Panc1 (cell line): ENCODE data around the gene BTBD18. TPM values are rescaled to one million over a fixed set of nuclear protein-coding genes. Genes with fewer than 3 reads are reported as not detected.

Source experiments
- ATAC-seq: fragments of 200-7000 bp; cut with Tn5 transposase; 2 replicates; pipeline ENCODE4 v1.9.1; 2020; ENCODE audit warnings: mild to moderate bottlenecking, moderate library complexity
- BruUV-seq: library from RNA; stranded (reverse); fragments of 400-500 nt; replicated peaks from 2 replicates; lab custom pipeline; 2021; lab: Mats Ljungman, UMichigan
- CTCF ChIA-PET: fragments of 300-600 bp; sonication (Branson Sonifier 250); formaldehyde crosslinking; loops from one replicate; lab custom pipeline; 2022; ENCODE audit warnings: antibody characterized with exemption; lab: Charles Lee
- POLR2A ChIA-PET: fragments of 300-600 bp; sonication (Branson Sonifier 250); formaldehyde crosslinking; loops from one replicate; lab custom pipeline; 2022; ENCODE audit warnings: antibody characterized with exemption; lab: Charles Lee
- DNase-seq: peaks from one replicate; pipeline ENCODE4 v3.0.0-alpha.2; 2010; ENCODE audit warnings: low read depth, low spot score
- H3K27ac ChIP-seq: 2 replicates; pipeline ENCODE4 v1.5.1; 2011; ENCODE audit warnings: mild to moderate bottlenecking, low read length, inconsistent platforms
- H3K27me3 ChIP-seq: fragments of 200-500 bp; sonication (Bioruptor generic); 2 replicates; pipeline ENCODE4 v1.6.0; 2014; ENCODE audit warnings: low read length, inconsistent platforms; ENCODE audit not compliant: control insufficient read depth, insufficient read depth
- H3K36me3 ChIP-seq: fragments of 200-500 bp; sonication (Bioruptor generic); 2 replicates; pipeline ENCODE4 v1.5.1; 2014; ENCODE audit warnings: inconsistent platforms, mild to moderate bottlenecking, low read length, moderate library complexity; ENCODE audit not compliant: control insufficient read depth, insufficient read depth
- H3K4me1 ChIP-seq: 2 replicates; pipeline ENCODE4 v1.5.1; 2011; ENCODE audit warnings: inconsistent platforms, mild to moderate bottlenecking, low read length, moderate library complexity; ENCODE audit not compliant: control insufficient read depth, insufficient read depth
- H3K4me3 ChIP-seq, 2 experiments: 2 replicates each; pipeline ENCODE4 v1.5.1; 2011 to 2012; ENCODE audit warnings: low read depth in 2 of 2, low read length in 2 of 2, mild to moderate bottlenecking in 2 of 2, inconsistent platforms in 1 of 2, moderate library complexity in 1 of 2
- H3K9me3 ChIP-seq: fragments of 200-500 bp; sonication (Bioruptor generic); 2 replicates; pipeline ENCODE4 v1.5.1; 2014; ENCODE audit warnings: low read depth, mild to moderate bottlenecking, inconsistent platforms, low read length, moderate library complexity; ENCODE audit not compliant: control insufficient read depth, insufficient read depth
- POLR2AphosphoS5 ChIP-seq: IDR thresholded peaks from 2 replicates; pipeline ENCODE4 v1.6.1; 2012; ENCODE audit warnings: mild to moderate bottlenecking, low read depth, low read length, moderate library complexity
- SIN3A ChIP-seq: IDR thresholded peaks from 2 replicates; pipeline ENCODE4 v1.6.1; 2012; ENCODE audit warnings: low read depth, mild to moderate bottlenecking, low read length, moderate library complexity, borderline replicate concordance; ENCODE audit not compliant: insufficient read depth
- TCF7L2 ChIP-seq: IDR thresholded peaks from 2 replicates; pipeline ENCODE4 v1.6.1; 2011; ENCODE audit warnings: mild to moderate bottlenecking, low read depth, low read length, inconsistent platforms
- in situ Hi-C: cut with HindIII; loops from 2 replicates; pipeline ENCODE4 v1.10.0; 2016; ENCODE audit warnings: low sequenced_read_pairs, low pct_unique_long_range_greater_than_20kb
- intact Hi-C: fragments of 100-400 bp; cut with micrococcal nuclease; formaldehyde crosslinking; loops from one replicate; pipeline ENCODE4 v1.10.0; 2022; ENCODE audit not compliant: unreplicated experiment
- total RNA-seq: library from RNA; stranded (reverse); gene quantifications from one replicate; pipeline ENCODE4 v1.2.1, GENCODE V29; 2021; ENCODE audit not compliant: unreplicated experiment
- TF ChIP-seq, protein P1 (sequence below), 2 experiments: IDR thresholded peaks; 2 replicates each; pipeline ENCODE4 v1.6.1; 2011 to 2012; ENCODE audit warnings: low read depth in 2 of 2, control low read depth in 1 of 2, low read length in 1 of 2, mild to moderate bottlenecking in 1 of 2, moderate library complexity in 1 of 2; ENCODE audit not compliant: insufficient read depth in 1 of 2
- TF ChIP-seq, protein P2 (sequence below): fragments of 450-650 bp; IDR thresholded peaks from 2 replicates; pipeline ENCODE4 v1.5.1; 2017; ENCODE audit warnings: mild to moderate bottlenecking

Gene BTBD18
- total RNA-seq, 1 experiment from 2014 or later: not detected

DNA sequence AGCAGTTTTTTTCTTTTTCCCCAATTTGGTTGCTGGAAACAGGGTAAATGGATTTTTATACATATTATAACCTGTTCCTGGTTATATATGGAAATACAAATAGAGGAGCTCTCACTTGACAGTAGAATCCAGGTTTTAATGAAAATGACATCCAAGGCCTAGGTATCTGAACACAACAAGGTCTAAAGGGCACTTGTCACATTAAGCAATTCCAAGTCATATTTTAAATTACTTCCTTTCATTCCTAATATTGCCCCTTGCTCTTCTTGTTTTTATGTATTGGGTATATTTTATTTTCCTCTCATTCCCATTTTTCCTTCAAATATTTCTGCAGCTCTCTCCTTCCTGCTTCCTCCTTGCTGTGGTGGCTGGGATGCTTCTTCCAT is 37.1 kb upstream of the BTBD18 start:
- Histone ChIP-seq H3K4me1 (peaks cover 59% of the 10 kb centered on the region), H3K4me3 (no peak overlapping the region), H3K36me3 (no peaks in the 10 kb centered on the region; the same call in 1 of the 2 replicates), H3K27me3 (no peaks in the 10 kb centered on the region), H3K27ac (no peak overlapping the region), H3K9me3 (no peaks in the 10 kb centered on the region)
- in situ Hi-C loops (no loop called here), intact Hi-C loops (no loop called here)
- no peak for ATAC-seq
- no peak for DNase-seq
- no TSS peak for BruUV-seq
- POLR2A ChIA-PET: interaction anchor here (0.6 to 0.9 kb wide), 2 partner anchors 10 to 27 kb away, joined by 3 read pairs; partner anchors contain the start of gene CTNND1
- TF ChIP-seq SIN3A: no peak
- TF ChIP-seq, protein P1, sequence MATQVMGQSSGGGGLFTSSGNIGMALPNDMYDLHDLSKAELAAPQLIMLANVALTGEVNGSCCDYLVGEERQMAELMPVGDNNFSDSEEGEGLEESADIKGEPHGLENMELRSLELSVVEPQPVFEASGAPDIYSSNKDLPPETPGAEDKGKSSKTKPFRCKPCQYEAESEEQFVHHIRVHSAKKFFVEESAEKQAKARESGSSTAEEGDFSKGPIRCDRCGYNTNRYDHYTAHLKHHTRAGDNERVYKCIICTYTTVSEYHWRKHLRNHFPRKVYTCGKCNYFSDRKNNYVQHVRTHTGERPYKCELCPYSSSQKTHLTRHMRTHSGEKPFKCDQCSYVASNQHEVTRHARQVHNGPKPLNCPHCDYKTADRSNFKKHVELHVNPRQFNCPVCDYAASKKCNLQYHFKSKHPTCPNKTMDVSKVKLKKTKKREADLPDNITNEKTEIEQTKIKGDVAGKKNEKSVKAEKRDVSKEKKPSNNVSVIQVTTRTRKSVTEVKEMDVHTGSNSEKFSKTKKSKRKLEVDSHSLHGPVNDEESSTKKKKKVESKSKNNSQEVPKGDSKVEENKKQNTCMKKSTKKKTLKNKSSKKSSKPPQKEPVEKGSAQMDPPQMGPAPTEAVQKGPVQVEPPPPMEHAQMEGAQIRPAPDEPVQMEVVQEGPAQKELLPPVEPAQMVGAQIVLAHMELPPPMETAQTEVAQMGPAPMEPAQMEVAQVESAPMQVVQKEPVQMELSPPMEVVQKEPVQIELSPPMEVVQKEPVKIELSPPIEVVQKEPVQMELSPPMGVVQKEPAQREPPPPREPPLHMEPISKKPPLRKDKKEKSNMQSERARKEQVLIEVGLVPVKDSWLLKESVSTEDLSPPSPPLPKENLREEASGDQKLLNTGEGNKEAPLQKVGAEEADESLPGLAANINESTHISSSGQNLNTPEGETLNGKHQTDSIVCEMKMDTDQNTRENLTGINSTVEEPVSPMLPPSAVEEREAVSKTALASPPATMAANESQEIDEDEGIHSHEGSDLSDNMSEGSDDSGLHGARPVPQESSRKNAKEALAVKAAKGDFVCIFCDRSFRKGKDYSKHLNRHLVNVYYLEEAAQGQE (IDR thresholded peaks at IDR 0.05; ENCODE audit: insufficient read depth in 1 of 2, low read depth in 2 of 2, low read length in 1 of 2): no peak
- TF ChIP-seq TCF7L2: no peak
- TF ChIP-seq, protein P2, sequence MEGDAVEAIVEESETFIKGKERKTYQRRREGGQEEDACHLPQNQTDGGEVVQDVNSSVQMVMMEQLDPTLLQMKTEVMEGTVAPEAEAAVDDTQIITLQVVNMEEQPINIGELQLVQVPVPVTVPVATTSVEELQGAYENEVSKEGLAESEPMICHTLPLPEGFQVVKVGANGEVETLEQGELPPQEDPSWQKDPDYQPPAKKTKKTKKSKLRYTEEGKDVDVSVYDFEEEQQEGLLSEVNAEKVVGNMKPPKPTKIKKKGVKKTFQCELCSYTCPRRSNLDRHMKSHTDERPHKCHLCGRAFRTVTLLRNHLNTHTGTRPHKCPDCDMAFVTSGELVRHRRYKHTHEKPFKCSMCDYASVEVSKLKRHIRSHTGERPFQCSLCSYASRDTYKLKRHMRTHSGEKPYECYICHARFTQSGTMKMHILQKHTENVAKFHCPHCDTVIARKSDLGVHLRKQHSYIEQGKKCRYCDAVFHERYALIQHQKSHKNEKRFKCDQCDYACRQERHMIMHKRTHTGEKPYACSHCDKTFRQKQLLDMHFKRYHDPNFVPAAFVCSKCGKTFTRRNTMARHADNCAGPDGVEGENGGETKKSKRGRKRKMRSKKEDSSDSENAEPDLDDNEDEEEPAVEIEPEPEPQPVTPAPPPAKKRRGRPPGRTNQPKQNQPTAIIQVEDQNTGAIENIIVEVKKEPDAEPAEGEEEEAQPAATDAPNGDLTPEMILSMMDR: no peak
- no peak for TF ChIP-seq POLR2AphosphoS5
- CTCF ChIA-PET: no interaction called here

DNA sequence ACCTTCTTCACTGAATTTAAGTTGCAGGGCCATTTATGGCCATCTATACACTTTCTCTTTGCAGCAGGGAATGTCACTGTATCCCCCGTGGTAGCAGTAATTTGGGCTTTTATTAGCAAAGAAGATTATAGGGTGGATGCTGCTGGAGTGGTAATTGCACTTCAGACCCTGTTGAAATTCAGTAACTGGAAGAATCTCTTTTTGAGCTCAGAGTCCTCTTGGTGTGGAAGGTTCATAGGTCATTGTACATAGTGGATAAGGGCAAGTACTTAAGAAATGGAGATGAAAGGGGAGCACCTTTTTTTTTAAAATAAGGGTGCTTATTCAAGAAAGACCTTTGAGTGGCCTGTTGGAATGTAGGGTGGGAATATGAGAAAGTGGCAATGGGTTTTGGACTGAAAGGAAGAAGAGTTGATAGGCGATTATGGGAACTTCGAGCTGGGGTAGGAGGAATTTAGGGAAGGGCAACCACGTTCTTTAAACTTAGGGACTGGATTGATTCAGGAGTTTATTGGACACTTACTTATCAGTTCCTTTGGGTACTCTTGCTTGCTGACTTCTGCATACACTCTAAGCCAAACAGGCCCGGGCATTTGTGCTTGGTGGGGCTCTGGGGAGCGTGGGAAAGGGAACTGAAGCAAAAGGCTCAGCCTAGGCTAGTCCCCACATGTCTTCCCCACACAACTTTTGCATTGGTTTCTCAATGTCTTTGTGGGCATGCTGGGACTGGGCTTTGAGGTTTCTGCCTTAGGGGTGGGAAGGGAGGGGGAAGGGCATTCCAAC is 36.5 kb upstream of the BTBD18 start:
- in situ Hi-C loops (no loop called here), intact Hi-C loops (no loop called here)
- CTCF ChIA-PET: no interaction called here
- ATAC-seq (no peak), DNase-seq (no peak)
- H3K27me3 ChIP-seq: no peaks in the 10 kb centered on the region
- no peaks in the 10 kb centered on the region; the same call in 1 of the 2 replicates for H3K36me3 ChIP-seq
- TF ChIP-seq POLR2AphosphoS5 (no peak), SIN3A (no peak)
- peaks cover 55% of the 10 kb centered on the region for H3K4me1 ChIP-seq
- POLR2A ChIA-PET: interaction anchor here (0.6 to 0.9 kb wide), 2 partner anchors 10 to 26 kb away, joined by 3 read pairs; partner anchors contain the start of gene CTNND1
- no TSS peak for BruUV-seq
- no peak overlapping the region for H3K4me3 ChIP-seq
- peak overlapping the region; percentile 57 for H3K27ac ChIP-seq
- no peaks in the 10 kb centered on the region for H3K9me3 ChIP-seq
